Natural killer cell treated with Interleukin-12 subunit alpha and Interleukin-12 subunit beta and Interleukin-15 and Interleukin-18, amount 100 ng/mL, for 72 hours (primary cell): Measurements from ENCODE around the gene FBXO47. TPM values are rescaled to one million over a fixed set of nuclear protein-coding genes. Genes with fewer than 3 reads are reported as not detected.

Experiments
- ATAC-seq, 2 donors: fragments of 150-1000 bp; cut with Tn5 transposase in 1 of 2; sonication (Bioruptor Pico), chemical (Tn5 transposase) in 1 of 2; 2 replicates each; pipeline ENCODE4 v1.10.0; 2021
- DNase-seq: peaks from one replicate; pipeline ENCODE4 v3.0.0; 2022; ENCODE audit warnings: low spot score
- H3K27ac Mint-ChIP-seq, 2 donors: 1 replicate in 1 of 2; 2 replicates in 1 of 2; pipeline ENCODE4 v1.8.0; 2022; ENCODE audit warnings: mixed read lengths in 2 of 2, mild to moderate bottlenecking in 1 of 2, moderate library complexity in 1 of 2
- H3K27me3 Mint-ChIP-seq, 2 donors: 1 replicate in 1 of 2; 2 replicates in 1 of 2; pipeline ENCODE4 v1.8.0; 2022; ENCODE audit warnings: mixed read lengths in 2 of 2
- H3K36me3 Mint-ChIP-seq: one replicate; pipeline ENCODE4 v1.8.0; 2022; ENCODE audit warnings: mixed read lengths
- H3K4me1 Mint-ChIP-seq, 2 donors: 1 replicate in 1 of 2; 2 replicates in 1 of 2; pipeline ENCODE4 v1.8.0; 2022; ENCODE audit warnings: low read depth in 2 of 2, mixed read lengths in 2 of 2, mild to moderate bottlenecking in 1 of 2
- H3K4me3 Mint-ChIP-seq: one replicate; pipeline ENCODE4 v1.8.0; 2022; ENCODE audit warnings: mixed read lengths
- H3K9me3 Mint-ChIP-seq: 2 replicates; pipeline ENCODE4 v1.8.0; 2022; ENCODE audit warnings: mixed read lengths
- total RNA-seq, 2 donors: library from RNA; stranded (reverse); gene quantifications; one replicate each; pipeline ENCODE4 v1.2.3, GENCODE V29; 2022

The FBXO47 gene
- total RNA-seq = under 1 TPM in 1 of 2 donors, not detected in 1; 0.12 TPM

- Mint-ChIP-seq H3K9me3 (no peaks in the 10 kb centered on the region), H3K36me3 (no peaks in the 10 kb centered on the region), H3K4me3 (peak within 1 kb of the TSS; percentile 73), H3K4me1 (peaks cover 5 to 8% of the 10 kb centered on the region in 2 donors), H3K27me3 (no peaks in the 10 kb centered on the region), H3K27ac (peak within 1 kb of the TSS; percentile 81 to 92)
- ATAC-seq (peak; percentile 99 to 100), DNase-seq (peak; percentile 90)
Measured at GRCh38 chr17:38967290-38967738, at the start of gene FBXO47. Gene FBXO47 (minus strand): TSS chr17:38967403. CDS start chr17:38963025, 4,378 bp downstream.

- Mint-ChIP-seq H3K36me3 (no peaks in the 10 kb centered on the region), H3K27ac (no peak overlapping the region), H3K4me3 (no peak overlapping the region), H3K9me3 (no peaks in the 10 kb centered on the region), H3K27me3 (no peaks in the 10 kb centered on the region), H3K4me1 (no peaks in the 10 kb centered on the region)
- ATAC-seq (no peak), DNase-seq (no peak)
Measured at GRCh38 chr17:39016193-39017153, 49.3 kb upstream of the FBXO47 start.

GRCh38 chr17:39015546-39015935, 48.3 kb upstream of the FBXO47 start:
- no peaks in the 10 kb centered on the region for H3K36me3 Mint-ChIP-seq
- no peaks in the 10 kb centered on the region for H3K9me3 Mint-ChIP-seq
- H3K27ac Mint-ChIP-seq = no peak overlapping the region
- H3K4me3 Mint-ChIP-seq = no peak overlapping the region
- no peaks in the 10 kb centered on the region for H3K27me3 Mint-ChIP-seq
- DNase-seq (no peak), ATAC-seq (peak in 1 of 2 donors; percentile 11)
- no peaks in the 10 kb centered on the region for H3K4me1 Mint-ChIP-seq

GRCh38 chr17:39014795-39015545, 47.8 kb upstream of the FBXO47 start:
- H3K4me3 Mint-ChIP-seq = no peak overlapping the region
- no peak overlapping the region for H3K27ac Mint-ChIP-seq
- H3K9me3 Mint-ChIP-seq = no peaks in the 10 kb centered on the region
- peak in 1 of 2 donors; percentile 6 for ATAC-seq
- no peaks in the 10 kb centered on the region for H3K27me3 Mint-ChIP-seq
- H3K36me3 Mint-ChIP-seq = no peaks in the 10 kb centered on the region
- no peak for DNase-seq
- no peaks in the 10 kb centered on the region for H3K4me1 Mint-ChIP-seq

- Mint-ChIP-seq H3K4me1 (no peaks in the 10 kb centered on the region), H3K9me3 (no peaks in the 10 kb centered on the region), H3K27me3 (no peaks in the 10 kb centered on the region), H3K27ac (no peak overlapping the region), H3K4me3 (no peak overlapping the region), H3K36me3 (no peaks in the 10 kb centered on the region)
- ATAC-seq = no peak
- no peak for DNase-seq
Measured at GRCh38 chr17:39014044-39014794, 47.0 kb upstream of the FBXO47 start.

- ATAC-seq (no peak), DNase-seq (no peak)
- no peak overlapping the region for H3K4me3 Mint-ChIP-seq
Measured at GRCh38 chr17:39012725-39013124, 45.5 kb upstream of the FBXO47 start.

GRCh38 chr17:39011907-39012468, 44.8 kb upstream of the FBXO47 start:
- H3K36me3 Mint-ChIP-seq = no peaks in the 10 kb centered on the region
- H3K27ac Mint-ChIP-seq = no peak overlapping the region
- DNase-seq = no peak
- ATAC-seq = peak in 1 of 2 donors; percentile 27
- no peaks in the 10 kb centered on the region for H3K9me3 Mint-ChIP-seq
- H3K27me3 Mint-ChIP-seq = no peaks in the 10 kb centered on the region
- H3K4me3 Mint-ChIP-seq = no peak overlapping the region
- H3K4me1 Mint-ChIP-seq = no peaks in the 10 kb centered on the region

More at GRCh38 chr17:39012725-39013124, 45.5 kb upstream of the FBXO47 start:
- Mint-ChIP-seq H3K27me3 (no peaks in the 10 kb centered on the region), H3K9me3 (no peaks in the 10 kb centered on the region), H3K36me3 (no peaks in the 10 kb centered on the region), H3K4me1 (no peaks in the 10 kb centered on the region), H3K27ac (no peak overlapping the region)

GRCh38 chr17:39009581-39010001, 42.4 kb upstream of the FBXO47 start:
- no peak for ATAC-seq

GRCh38 chr17:39008633-39009032, 41.4 kb upstream of the FBXO47 start:
- Mint-ChIP-seq H3K36me3 (no peaks in the 10 kb centered on the region), H3K4me3 (no peak overlapping the region), H3K27ac (no peak overlapping the region), H3K9me3 (no peaks in the 10 kb centered on the region), H3K4me1 (peaks cover 0 to 3% of the 10 kb centered on the region in 2 donors), H3K27me3 (peaks cover 7 to 11% of the 10 kb centered on the region in 2 donors)
- ATAC-seq = no peak
- DNase-seq = no peak

More at GRCh38 chr17:39009581-39010001, 42.4 kb upstream of the FBXO47 start:
- H3K36me3 Mint-ChIP-seq = no peaks in the 10 kb centered on the region
- DNase-seq = no peak
- peaks cover 2 to 3% of the 10 kb centered on the region in 2 donors for H3K27me3 Mint-ChIP-seq
- H3K27ac Mint-ChIP-seq = no peak overlapping the region
- H3K4me1 Mint-ChIP-seq = no peaks in the 10 kb centered on the region
- no peaks in the 10 kb centered on the region for H3K9me3 Mint-ChIP-seq
- H3K4me3 Mint-ChIP-seq = no peak overlapping the region

- Mint-ChIP-seq H3K36me3 (peaks cover 5% of the 10 kb centered on the region), H3K4me1 (peaks cover 10 to 19% of the 10 kb centered on the region in 2 donors), H3K27ac (peak overlapping the region in 1 of 2 donors; percentile 62), H3K4me3 (peak overlapping the region; percentile 58), H3K27me3 (peaks cover 26 to 35% of the 10 kb centered on the region in 2 donors), H3K9me3 (no peaks in the 10 kb centered on the region)
- DNase-seq = no peak
- ATAC-seq = peak in 1 of 2 donors; percentile 44
Measured at GRCh38 chr17:39002991-39003715, 36.0 kb upstream of the FBXO47 start.

- Mint-ChIP-seq H3K9me3 (peaks cover 4% of the 10 kb centered on the region), H3K27ac (no peak overlapping the region), H3K36me3 (peaks cover 16% of the 10 kb centered on the region), H3K4me1 (peaks cover 10 to 19% of the 10 kb centered on the region in 2 donors), H3K27me3 (peaks cover 26 to 35% of the 10 kb centered on the region in 2 donors), H3K4me3 (no peak overlapping the region)
- ATAC-seq (no peak), DNase-seq (no peak)
Measured at GRCh38 chr17:39001703-39002637, 34.8 kb upstream of the FBXO47 start.
